HG03520 (cell line): ENCODE results near the gene SHC1.
A peak's percentile ranks its signal among the peaks of the same experiment; 100 is the strongest.

Source experiments
- ATAC-seq: cut with Tn5 transposase; IDR thresholded peaks from one replicate; pipeline ENCODE4 v1.9.1; 2021; ENCODE audit warnings: mild to moderate bottlenecking, moderate library complexity; ENCODE audit not compliant: unreplicated experiment

The SHC1 gene, protein sequence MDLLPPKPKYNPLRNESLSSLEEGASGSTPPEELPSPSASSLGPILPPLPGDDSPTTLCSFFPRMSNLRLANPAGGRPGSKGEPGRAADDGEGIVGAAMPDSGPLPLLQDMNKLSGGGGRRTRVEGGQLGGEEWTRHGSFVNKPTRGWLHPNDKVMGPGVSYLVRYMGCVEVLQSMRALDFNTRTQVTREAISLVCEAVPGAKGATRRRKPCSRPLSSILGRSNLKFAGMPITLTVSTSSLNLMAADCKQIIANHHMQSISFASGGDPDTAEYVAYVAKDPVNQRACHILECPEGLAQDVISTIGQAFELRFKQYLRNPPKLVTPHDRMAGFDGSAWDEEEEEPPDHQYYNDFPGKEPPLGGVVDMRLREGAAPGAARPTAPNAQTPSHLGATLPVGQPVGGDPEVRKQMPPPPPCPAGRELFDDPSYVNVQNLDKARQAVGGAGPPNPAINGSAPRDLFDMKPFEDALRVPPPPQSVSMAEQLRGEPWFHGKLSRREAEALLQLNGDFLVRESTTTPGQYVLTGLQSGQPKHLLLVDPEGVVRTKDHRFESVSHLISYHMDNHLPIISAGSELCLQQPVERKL

DNA sequence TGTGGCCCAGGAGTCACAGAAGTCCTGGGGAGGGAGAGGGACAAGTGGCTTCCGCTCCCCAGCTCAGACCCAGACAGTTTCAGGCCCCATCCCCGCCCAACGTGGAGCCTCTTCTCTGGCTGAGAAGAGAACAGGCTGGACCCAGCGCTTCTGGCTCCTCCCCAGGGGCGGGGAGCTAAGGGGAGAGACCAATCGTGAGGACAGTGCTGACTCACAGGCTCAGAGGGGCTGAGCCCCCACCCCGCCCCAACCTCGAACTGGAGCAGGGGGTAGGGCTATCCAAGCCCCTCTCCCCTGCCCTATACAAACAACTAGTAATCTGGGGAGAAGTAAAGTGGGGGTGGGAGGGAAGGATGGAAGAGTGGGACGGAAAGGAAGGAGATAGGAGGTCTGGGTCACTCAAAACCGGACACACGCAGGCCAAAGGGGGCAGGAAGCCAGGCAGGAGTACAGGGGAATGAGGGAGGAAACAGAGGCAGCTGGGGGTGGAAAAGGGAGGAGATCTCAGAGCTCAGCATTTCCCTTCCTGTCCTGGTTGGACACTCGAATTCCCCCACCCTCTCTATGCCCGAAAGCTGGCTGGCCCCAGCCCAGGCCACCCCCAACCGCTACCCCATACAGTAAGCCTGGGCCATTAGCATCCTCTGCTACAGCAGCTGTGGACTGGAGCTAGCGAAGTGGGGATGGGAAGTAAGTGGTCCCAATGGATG lies at the start of gene SHC1:
Gene SHC1 (minus strand): TSS at position 117 of the 710 bp plus-strand sequence. CDS start 221 bp downstream, outside the sequence.
- no peak for ATAC-seq

DNA sequence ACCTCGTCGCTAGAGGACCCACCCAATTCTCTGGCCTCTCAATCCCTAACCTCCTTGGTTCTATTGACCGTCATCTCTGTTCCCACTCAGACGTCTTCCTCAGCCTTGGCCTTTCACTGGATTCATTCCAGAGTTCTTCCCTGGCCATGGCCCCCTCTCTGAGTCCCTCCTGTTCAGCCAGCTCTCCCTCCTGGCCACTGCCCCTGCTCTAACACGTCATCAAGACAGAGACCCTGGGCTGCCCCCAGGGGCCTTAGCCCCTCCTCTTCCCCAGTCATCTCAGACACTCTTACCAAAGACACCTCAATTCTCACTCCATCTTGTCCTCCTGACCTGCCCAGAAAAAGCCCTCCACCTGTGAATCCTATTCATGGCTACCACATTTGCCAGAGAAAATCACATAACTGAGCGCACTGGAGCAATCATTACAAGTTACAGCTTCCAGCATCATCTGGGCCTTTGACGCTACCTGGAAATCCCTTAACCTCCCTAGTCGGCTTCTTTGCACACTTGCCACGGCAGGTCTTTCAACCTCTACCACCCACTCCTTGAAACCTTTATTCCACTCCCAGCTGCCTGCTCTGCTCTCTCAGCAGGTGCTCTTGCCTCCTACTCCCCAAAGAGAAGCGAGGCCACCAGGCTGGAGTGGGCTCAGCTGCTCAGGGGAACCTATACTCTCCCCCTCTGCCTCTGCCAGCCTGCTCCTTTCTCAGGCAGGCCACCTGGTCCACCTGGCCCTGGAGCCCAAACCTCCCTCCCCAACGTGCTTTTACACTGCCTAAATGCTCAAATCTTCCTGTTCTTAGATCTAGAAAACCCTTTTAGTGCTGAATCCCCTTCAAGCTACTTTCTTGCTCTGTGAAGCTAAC lies 49.1 kb upstream of the SHC1 start:
- no peak for ATAC-seq

DNA sequence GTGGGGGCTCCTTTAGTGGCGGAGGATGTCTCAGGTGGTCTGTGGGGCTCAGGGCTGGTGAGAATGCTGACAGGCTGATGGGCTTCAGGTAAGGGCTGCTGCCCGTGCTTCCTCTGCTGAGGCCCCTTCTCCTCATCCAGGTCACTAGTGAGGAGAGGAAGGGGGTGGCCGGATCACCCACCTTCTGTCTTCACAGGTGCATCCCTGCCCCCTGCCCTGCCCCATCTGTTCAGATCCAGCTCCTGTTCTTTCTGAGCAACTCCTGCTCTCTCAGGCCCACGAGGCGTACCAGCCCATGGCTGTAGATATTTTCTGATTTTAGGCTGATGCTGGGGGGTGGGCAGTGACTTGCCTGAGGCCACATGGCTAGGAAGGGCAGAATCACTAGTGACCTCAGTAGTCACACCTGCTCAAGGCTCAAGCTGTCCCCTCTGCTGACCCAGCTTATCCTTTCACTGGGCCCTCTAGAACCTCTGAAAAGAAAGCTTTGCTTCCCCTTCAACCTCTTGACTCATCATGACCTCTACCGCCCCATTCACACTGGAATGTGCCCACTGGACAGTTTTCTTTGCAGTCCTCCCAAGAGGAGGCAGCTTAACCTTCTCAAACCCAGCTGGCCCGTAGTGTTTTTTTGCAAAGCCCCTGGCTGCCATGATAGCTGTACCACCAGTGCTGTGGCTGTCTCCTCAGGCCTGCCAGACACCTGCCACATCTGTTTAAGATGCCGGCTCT lies 48.2 kb upstream of the SHC1 start:
- ATAC-seq = no peak

DNA sequence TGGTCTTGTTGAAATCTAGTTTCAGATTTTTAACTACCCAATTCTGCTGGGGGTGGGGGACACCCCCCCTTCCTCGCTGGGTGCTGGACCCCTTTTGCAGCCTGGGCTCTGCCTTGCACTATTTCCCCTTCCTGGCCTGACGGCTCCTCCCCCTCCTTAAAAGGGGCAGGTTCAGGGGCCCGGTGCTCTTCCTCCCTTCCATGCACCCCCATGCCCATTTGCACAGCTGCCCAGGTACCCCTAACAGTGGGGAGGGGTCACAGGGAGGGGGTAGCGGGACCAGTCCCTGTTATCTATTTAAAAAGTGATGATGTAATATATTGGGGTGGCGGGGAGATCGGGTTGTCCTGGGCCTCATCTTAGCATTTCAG lies 47.4 kb upstream of the SHC1 start:
- ATAC-seq = no peak

DNA sequence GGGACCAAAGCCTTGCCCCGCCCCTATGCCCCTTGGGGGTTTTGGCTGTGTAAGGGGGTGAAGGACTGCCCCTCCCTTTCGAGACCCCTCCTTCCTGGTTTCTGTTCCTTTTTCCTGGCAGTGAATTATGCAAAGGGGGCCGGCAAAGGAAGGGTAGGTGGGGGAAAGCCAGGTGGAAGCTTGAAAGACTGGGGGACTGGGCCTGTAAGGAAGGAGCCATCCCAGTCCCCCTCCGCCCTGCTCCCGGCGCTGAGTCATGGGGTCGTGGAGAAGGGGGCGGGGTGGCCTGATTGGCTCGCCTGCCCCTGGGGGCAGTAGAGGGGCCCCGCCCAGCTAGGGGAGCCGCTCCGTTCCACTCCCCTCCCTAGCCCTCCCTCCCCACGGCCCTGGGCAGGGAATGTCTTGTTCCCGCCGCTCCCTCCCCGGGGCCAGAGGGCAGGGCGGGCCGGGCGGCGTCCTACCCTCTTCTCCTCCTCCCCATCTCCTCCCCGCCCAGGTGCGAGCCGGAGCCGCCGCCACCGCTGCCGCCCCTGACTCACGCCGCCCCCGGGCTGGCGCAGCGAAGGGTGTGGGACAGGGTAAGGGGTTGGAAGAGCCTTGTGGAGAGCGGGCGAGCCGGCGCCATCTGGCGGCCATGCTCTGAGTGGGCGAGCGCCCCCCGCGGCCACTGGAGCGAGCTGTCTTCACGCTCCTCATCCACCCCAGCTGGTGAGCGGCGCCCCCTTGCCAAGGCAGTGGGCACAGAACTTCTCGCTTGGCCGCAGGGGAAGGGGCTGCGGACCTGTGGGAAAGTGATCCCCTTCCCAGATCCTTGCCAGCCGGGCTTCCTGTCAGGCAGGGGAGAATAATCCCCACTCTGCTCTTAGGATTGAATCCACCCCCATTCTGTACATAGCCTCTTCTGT lies 46.7 kb upstream of the SHC1 start:
- ATAC-seq = peak; percentile 63

DNA sequence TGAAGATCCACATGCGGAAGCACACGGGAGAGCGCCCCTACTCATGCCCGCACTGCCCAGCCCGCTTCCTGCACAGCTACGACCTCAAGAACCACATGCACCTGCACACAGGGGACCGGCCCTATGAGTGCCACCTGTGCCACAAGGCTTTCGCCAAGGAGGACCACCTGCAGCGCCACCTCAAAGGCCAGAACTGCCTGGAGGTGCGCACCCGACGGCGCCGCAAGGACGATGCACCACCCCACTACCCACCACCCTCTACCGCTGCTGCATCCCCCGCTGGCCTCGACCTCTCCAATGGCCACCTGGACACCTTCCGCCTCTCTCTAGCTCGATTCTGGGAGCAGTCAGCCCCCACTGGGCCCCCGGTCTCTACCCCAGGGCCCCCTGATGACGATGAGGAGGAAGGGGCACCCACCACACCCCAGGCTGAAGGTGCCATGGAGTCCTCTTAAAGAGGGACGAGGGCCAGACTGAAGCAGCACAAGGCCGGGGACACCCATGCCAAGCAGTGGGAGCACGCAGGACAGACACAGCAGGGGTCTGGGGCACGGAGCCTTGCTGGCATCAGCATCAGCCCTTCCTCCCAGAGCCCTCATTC lies 45.8 kb upstream of the SHC1 start:
- no peak for ATAC-seq

DNA sequence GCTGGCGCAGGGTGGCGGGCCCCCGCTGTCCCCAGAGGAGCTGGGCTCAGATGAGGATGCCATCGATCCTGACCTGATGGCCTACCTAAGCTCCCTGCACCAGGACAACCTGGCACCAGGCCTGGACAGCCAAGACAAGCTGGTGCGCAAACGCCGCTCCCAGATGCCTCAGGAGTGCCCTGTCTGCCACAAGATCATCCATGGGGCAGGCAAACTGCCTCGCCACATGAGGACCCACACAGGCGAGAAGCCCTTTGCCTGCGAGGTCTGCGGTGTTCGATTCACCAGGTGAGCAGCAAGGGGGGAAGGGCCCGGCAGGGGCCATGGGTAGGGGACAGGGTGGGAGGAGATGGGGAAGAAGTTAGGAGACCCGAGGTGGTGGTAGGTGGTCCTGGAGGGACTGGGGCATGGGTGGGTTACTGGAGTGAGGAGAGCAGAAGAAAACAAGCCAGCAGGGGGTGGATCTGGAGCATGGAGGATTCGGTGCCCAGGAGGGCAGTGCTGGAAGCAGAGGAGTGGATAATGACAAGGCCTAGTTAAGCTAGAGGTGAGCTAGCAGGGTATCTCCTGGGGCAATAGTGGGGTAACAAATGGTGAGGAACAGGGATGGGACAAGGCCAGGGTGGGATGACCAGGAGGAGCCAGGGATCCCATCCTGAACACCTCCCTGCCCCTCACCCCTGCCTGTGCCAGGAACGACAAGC lies 45.1 kb upstream of the SHC1 start:
- ATAC-seq = no peak

DNA sequence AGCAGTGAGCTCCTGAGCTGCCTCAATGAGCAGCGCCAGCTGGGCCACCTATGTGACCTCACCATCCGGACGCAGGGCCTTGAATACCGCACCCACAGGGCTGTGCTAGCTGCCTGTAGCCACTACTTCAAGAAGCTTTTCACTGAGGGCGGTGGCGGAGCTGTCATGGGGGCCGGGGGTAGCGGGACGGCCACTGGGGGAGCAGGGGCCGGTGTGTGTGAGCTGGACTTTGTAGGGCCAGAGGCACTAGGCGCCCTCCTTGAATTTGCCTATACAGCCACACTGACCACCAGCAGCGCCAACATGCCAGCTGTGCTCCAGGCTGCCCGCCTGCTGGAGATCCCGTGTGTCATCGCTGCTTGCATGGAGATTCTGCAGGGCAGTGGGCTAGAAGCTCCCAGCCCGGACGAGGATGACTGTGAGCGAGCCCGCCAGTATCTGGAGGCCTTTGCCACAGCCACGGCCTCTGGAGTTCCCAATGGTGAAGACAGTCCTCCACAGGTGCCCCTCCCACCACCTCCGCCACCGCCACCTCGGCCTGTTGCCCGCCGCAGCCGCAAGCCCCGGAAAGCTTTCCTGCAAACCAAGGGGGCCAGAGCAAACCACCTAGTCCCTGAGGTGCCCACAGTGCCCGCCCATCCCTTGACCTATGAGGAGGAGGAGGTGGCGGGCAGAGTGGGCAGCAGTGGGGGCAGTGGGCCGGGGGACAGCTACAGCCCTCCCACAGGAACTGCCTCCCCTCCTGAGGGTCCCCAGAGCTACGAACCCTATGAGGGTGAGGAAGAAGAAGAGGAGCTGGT lies 44.4 kb upstream of the SHC1 start:
- ATAC-seq = no peak

DNA sequence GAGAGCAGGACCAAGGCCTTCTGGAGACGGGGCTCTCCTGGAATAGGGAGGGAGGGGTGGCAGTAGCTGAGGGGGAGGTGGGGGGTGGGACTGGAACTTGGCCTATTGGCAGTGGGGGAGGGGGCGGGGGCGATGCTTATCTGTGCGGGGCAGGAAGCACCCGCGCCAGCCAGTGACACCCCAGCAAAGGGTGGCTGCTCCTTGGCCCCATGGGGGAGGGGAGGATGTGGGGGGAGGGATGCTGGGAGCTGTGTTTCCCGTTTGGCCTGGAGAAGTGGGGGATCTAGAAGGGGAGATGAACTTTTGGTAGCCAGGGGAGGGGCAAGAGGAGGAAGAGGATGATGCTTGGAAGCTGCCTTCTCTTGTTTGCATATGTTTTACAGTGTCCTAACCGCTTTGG lies 43.1 kb upstream of the SHC1 start:
- no peak for ATAC-seq

DNA sequence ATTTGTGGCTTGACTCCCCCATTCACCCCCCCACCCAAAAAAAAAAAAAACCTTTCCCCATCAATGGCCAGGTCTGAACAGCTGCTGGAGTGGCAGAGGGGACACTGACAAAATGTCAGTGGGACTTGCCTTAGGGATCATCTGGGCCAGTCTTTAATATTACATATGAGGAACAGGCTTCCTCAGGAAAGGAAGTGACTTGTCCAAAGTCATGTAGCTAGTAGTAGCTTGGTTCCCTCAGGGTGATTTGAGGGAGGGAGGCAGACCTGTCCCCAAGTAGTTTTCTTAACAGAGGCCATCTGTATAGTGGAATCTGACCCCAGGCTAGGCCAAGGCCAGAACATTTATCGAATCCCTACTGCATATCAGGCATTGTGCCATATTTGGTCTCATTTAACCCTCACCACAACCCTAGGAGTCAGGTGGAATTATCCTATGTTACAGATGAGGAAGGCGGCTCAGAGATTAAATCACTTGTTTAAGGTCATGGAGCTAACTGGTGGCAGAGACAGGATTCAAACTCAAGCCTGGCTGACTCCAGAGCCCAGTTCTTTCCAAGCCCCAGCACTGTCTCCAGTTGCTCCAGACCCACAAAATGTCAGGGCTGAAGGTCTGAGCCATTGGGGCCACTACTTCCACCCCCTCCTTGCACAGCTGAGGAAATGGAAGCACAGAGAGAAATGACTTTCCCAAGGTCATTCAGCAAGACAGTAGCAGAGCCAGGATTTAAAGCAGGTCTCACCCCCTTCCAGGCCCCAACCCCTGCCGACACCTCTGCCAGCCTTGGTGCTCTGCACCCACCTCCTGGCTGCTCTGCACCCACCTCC lies 42.4 kb upstream of the SHC1 start:
- no peak for ATAC-seq

DNA sequence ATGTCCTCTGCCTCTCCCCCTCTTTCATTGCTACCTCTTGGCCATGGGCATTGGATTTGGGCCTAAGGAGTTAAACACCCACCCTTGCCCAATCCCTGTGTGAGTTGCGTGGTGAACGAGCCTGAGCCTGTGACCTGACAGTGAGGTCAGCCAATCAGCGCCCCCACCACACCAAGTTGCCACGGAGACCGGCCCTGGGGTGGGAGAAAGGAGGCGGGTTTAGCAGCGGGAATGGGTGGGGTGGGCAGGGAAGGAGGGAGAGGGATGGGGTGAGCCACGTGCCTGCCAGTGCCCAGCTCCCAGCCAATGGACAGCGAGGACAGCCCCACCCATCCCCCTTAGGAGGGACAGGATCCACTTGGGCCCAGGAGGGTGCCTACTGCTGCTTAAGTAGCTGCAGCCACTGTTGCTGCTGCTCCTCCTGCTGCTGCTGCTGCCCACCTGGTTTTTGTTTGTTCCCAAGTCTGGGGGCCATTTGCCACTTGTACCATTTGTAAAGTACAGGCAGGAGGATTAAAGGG lies 41.5 kb upstream of the SHC1 start:
- ATAC-seq = no peak

DNA sequence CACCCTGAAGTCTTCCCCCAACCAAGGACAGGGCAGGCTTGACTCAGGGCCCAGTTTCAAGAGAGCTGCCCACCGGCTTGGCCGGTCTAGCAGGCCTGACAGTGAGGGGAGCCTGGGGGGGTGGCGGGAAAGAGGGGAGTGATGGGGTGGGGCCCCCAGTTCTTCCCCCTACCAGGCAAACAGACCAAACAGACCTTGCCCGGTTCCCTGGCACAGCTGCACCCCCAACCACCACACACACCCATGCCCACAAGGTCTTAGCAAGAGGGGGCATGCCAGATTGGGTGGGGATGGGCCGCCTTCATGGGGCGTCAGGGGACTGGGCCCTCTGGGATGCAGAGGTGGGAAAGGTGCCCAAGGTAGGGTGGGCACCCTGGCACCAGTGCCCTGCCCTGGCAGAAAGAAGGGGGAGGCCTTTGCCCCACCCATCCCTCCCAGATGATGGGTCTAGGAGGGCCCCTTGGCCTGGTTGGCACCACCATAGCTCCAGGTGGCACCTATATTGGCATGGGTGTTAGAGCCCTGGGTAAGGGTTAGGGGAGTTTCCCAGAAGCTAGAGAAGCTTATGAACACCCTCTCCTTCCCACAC lies 41.0 kb upstream of the SHC1 start:
- no peak for ATAC-seq

DNA sequence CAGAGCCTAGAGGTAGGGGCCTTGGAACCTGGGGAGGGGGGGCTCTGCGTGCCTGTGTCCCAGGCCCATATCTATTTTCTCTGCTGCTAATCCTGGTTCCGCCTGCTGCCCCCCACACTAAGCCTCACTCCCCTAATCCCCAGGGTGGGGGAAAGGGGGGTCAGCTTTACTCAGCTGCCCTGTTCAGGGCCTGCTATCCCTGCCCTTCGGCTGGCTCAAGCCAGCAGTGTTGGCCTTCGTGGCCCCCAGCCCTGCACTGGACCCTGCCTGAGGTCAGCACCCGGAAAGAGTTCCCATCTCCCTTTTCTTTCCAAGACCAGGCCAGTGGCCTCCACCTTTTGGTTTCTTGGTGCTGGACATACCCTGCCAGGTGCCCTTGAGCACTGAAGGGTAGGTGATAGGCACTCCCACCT lies 40.5 kb upstream of the SHC1 start:
- no peak for ATAC-seq

DNA sequence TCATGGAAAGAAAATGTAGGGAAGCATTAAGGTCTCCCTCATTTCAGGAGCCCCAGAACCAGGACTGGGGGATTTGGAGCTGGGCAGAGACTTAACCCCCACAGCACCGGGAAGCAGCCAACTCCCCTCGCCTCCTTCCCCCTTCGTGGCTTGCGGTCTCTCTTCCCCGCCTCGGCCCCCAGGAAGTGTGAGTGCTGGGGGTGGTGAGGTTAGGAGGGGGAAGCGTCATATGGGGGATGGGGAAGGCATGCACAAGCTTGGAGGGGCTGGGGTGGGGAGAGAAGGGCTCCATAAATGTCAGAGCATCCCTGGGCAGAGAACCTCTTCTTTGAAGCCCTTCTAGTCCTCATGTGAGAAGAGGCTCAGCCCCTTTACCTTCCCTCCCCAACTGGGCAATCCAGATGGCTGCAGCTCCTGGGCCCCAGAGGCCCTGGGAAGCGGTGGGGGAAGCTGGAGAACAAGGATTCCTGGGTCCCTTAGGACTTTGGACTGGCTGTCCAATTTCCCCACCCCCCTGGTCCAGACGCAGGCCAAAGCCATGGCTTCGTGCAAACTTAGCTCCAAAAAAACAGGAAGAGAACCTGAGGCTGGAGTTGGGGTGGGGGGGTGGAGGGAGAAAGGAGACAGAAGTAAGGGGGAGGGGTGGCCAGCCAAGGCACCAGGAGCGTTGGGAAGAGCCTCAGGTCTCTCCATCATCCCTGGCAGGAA lies 39.8 kb upstream of the SHC1 start:
- no peak for ATAC-seq

DNA sequence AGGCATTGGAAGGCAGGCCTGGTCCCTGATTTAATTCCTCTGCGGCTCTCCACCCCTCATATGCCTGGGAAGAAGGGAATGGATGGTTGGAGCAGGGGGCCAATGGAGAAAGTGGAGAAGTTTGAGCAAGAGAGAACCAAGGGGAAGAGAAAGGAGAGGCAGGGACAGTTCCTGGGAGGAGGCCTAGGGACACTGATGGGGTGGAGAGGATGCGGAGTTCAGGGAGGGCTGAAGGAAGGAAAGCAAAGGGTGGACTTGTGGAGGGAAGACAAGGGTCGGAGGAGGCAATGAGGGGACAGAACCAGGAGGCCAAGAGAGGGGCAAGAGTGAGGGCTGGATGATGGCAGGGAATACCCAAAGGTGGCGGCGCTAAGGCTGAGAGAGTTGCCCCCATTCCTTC lies 39.2 kb upstream of the SHC1 start:
- no peak for ATAC-seq
